ENCODE data around the gene KCTD18. TPM values are rescaled to one million over a fixed set of nuclear protein-coding genes. Genes with fewer than 3 reads are reported as not detected.

Gene KCTD18
- total RNA-seq, 2 experiments from 2014 or later, result 15.2 to 16.7 TPM

- intact Hi-C loops (cut with micrococcal nuclease), result no loop called here
- TF ChIP-seq CTCF (IDR thresholded peaks at IDR 0.05), result no peak
- Mint-ChIP-seq H3K27me3 (no peaks in the 10 kb centered on the region), H3K9me3 (no peaks in the 10 kb centered on the region), H3K27ac (no peak overlapping the region), H3K36me3 (ENCODE audit: low read depth) (no peaks in the 10 kb centered on the region), H3K4me3 (no peak overlapping the region), H3K4me1 (ENCODE audit: low read depth) (peaks cover 14% of the 10 kb centered on the region)
- ChIA-PET CTCF (no interaction called here), POLR2A (no interaction called here)
- peak; percentile 39 for ATAC-seq
- no peak for DNase-seq
Observed at GRCh38 chr2:200442471-200442870, 67.4 kb downstream of the KCTD18 start.

GRCh38 chr2:200439981-200440380 lies 69.9 kb downstream of the KCTD18 start:
- Mint-ChIP-seq H3K27me3 (no peaks in the 10 kb centered on the region), H3K9me3 (no peaks in the 10 kb centered on the region), H3K4me1 (ENCODE audit: low read depth) (no peaks in the 10 kb centered on the region), H3K4me3 (no peak overlapping the region), H3K27ac (no peak overlapping the region), H3K36me3 (ENCODE audit: low read depth) (no peaks in the 10 kb centered on the region)
- TF ChIP-seq CTCF (IDR thresholded peaks at IDR 0.05), result no peak
- no peak for DNase-seq
- ChIA-PET POLR2A (no interaction called here), CTCF (no interaction called here)
- ATAC-seq, result no peak
- intact Hi-C loops (cut with micrococcal nuclease), result no loop called here

Other genes with a start within 250 kb of the KCTD18 start
- 1 to 10 TPM; 5.7 to 9.0 TPM for gene SPATS2L, start 203.4 kb downstream of the KCTD18 start, total RNA-seq
- 10 to 100 TPM; 50.2 to 58.4 TPM for gene SGO2, start 16.1 kb upstream of the KCTD18 start, total RNA-seq
- under 1 TPM; 0.54 to 0.69 TPM for gene AOX1, start 75.9 kb upstream of the KCTD18 start, total RNA-seq